GM12872 (cell line): ENCODE data around the gene NES.

Experiments
- TF ChIP-seq, protein P1 (sequence below): IDR thresholded peaks from 3 replicates; pipeline ENCODE4 v1.5.1; 2011; ENCODE audit warnings: low read depth, mild to moderate bottlenecking, low read length, moderate library complexity; ENCODE audit not compliant: insufficient read depth

Gene NES

DNA sequence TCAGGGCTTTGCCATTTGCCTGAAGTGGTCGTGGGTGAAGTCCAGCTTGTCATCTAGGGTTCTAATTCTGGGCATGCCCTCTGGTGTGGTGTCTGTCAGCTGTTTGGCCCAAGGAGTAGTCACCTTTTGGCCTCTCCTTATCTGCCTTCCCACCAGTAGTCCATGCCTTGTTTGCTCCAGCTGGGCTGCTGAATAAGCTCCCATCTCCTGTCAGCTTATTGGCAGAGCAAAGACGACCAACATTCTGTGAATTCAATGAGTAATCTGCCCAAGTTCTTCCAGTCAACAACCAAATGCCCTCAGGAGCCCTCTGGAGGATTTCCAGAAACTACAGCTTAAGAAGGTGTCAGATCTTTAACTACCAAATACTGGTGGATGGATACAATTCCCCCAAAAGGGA, 28.3 kb downstream of the NES start:
- TF ChIP-seq, protein P1, sequence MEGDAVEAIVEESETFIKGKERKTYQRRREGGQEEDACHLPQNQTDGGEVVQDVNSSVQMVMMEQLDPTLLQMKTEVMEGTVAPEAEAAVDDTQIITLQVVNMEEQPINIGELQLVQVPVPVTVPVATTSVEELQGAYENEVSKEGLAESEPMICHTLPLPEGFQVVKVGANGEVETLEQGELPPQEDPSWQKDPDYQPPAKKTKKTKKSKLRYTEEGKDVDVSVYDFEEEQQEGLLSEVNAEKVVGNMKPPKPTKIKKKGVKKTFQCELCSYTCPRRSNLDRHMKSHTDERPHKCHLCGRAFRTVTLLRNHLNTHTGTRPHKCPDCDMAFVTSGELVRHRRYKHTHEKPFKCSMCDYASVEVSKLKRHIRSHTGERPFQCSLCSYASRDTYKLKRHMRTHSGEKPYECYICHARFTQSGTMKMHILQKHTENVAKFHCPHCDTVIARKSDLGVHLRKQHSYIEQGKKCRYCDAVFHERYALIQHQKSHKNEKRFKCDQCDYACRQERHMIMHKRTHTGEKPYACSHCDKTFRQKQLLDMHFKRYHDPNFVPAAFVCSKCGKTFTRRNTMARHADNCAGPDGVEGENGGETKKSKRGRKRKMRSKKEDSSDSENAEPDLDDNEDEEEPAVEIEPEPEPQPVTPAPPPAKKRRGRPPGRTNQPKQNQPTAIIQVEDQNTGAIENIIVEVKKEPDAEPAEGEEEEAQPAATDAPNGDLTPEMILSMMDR: no peak

DNA sequence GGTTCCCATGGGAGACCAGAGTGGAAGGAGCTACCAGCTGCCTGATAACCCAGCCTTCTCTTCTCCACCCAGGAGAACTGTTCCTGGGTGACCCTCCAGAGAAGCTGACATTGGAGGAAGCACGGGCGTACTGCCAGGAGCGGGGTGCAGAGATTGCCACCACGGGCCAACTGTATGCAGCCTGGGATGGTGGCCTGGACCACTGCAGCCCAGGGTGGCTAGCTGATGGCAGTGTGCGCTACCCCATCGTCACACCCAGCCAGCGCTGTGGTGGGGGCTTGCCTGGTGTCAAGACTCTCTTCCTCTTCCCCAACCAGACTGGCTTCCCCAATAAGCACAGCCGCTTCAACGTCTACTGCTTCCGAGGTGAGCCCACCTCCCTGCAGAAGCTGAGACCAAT, 28.7 kb downstream of the NES start:
- TF ChIP-seq, protein P1: no peak

DNA sequence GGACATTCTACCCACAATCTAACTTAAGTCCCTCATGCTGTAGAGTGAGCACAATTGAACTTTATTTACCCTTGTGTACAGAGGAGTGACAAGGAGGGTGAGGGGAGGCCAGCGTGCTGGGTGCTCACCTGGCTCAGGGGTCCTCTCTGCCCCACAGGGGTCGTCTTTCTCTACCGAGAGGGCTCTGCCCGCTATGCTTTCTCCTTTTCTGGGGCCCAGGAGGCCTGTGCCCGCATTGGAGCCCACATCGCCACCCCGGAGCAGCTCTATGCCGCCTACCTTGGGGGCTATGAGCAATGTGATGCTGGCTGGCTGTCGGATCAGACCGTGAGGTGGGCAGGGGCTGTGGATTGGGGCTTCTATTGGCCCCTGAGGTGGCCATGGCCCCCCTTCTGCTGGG, 29.9 kb downstream of the NES start:
- TF ChIP-seq, protein P1: no peak

DNA sequence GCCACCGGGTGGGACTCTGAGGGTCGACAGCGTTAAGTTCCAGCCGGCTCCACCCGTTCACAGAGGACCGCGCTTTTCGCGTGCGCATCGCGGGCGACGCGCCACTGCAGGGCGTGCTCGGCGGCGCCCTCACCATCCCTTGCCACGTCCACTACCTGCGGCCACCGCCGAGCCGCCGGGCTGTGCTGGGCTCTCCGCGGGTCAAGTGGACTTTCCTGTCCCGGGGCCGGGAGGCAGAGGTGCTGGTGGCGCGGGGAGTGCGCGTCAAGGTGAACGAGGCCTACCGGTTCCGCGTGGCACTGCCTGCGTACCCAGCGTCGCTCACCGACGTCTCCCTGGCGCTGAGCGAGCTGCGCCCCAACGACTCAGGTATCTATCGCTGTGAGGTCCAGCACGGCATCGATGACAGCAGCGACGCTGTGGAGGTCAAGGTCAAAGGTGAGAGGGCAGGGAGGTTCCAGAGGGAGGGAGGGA, 30.4 kb downstream of the NES start:
- TF ChIP-seq, protein P1: no peak

DNA sequence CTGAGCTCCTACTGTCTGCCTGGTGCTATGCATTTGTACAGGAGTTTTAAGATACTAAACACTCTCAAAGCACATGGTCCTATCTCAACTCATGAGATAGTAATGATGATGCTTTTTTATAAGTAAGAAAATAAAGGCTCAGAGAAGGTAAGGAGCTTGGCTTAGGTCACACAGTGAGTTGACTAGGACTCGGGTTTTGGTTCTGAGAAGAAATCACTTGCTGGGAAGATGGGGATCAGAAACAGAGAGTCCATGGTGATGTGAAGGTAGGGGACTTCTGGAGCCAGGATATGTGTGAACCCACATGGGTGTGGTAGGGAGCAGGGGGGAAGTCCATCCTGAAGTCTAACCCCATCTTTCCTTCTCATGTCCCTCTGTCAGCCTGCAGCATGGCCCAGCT, 31.5 kb downstream of the NES start:
- TF ChIP-seq, protein P1: no peak

DNA sequence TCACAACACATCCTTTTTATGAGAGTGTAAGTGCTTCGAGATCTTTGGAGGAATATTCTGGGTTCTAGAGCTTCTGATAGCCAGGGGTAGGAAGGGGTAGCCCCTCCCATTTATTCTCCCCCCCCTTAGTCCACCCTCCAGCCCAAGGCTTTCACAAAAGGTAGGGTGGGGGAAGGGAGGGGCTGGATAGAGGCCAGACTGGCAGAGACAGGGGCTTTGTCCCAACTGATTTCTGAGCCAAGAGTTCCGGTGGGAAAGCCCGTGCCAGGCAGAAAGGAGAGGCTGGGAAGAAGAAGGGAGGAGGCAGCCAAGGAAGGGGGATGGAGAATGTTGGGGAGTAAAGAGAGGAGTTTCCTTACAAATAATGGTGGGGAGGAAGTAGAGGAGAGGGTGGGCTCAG, 32.2 kb downstream of the NES start:
- TF ChIP-seq, protein P1: no peak

DNA sequence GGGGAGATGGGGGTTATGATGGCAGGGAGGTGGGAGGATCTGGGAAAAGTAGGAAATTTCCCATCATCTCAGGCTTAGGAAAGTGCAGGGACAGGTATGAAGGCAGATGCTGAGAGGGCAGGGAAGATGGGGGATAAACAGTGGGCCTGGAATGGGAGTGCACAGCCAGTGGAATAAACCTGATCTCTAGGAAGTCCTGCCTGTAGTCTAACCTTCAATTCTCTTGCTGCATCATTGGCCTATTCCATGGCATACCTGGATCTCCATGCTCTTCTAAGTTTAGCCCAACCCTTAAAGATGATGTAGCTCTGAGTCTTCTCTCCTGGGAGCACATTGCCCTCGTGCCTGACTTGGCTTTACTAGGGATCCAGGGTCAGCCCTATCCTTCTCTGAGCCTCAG, 32.6 kb downstream of the NES start:
- TF ChIP-seq, protein P1: no peak

DNA sequence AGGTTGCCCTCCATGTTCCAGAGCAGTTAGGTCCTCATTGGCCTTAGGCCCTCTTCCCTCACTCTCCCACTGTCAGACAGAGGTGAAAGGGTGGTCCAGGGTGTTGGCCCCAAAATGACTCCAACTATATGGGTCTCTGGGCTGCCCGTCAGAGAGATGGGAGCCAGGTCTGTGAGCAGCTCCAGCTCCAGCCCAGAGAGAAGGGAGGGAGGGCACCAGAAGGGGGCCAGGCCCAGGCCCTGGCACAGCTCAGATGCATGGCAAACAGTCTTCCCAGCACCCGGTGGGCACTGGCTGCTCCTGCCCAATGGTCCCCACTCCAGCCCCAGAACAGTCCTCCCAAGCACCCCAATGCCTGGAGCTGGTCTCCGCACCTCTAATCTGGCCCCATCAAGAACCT, 33.1 kb downstream of the NES start:
- TF ChIP-seq, protein P1: no peak
